HepG2 (cell line): ENCODE data around the gene KIF2C. TPM values are rescaled to one million over a fixed set of nuclear protein-coding genes. Genes with fewer than 3 reads are reported as not detected.
A peak's percentile ranks its signal among the peaks of the same experiment; 100 is the strongest.

Experiments used
- CENPX ChIP-seq: sonication (generic); formaldehyde crosslinking; IDR thresholded peaks from 2 replicates; pipeline ENCODE4 v1.9.0; 2021; ENCODE audit warnings: mild to moderate bottlenecking, missing genetic modification reagents, moderate library complexity
- GLI4 ChIP-seq: sonication (generic); formaldehyde crosslinking; IDR thresholded peaks from 2 replicates; pipeline ENCODE4 v1.5.1; 2020; ENCODE audit warnings: missing genetic modification reagents, mild to moderate bottlenecking, moderate library complexity, borderline replicate concordance
- HMGXB4 ChIP-seq, 2 experiments: sonication (generic) in 1 of 2; formaldehyde crosslinking in 1 of 2; IDR thresholded peaks; 2 replicates each; pipeline versions ENCODE4 v1.4.0 to v1.6.1; 2018 to 2020; ENCODE audit warnings: missing genetic modification reagents in 2 of 2, borderline replicate concordance in 1 of 2, low read depth in 1 of 2, mild to moderate bottlenecking in 1 of 2, missing biosample characterization in 1 of 2
- JDP2 ChIP-seq: sonication (generic); formaldehyde crosslinking; IDR thresholded peaks from 2 replicates; pipeline ENCODE4 v1.8.1; 2022; ENCODE audit warnings: missing genetic modification reagents, borderline replicate concordance
- KLF11 ChIP-seq: IDR thresholded peaks from 2 replicates; pipeline ENCODE4 v1.6.1; 2016; ENCODE audit warnings: missing compliant biosample characterization
- MYC ChIP-seq: sonication (generic); formaldehyde crosslinking; IDR thresholded peaks from 2 replicates; pipeline ENCODE4 v1.9.0; 2021; ENCODE audit warnings: missing genetic modification reagents, borderline replicate concordance
- PHF5A ChIP-seq: IDR thresholded peaks from one replicate; pipeline ENCODE4 v1.6.1; 2018; ENCODE audit warnings: low read depth, missing genetic modification reagents; ENCODE audit not compliant: unreplicated experiment
- PRMT3 ChIP-seq: sonication (generic); formaldehyde crosslinking; IDR thresholded peaks from 2 replicates; pipeline ENCODE4 v1.8.1; 2022; ENCODE audit warnings: low read depth, mild to moderate bottlenecking, moderate library complexity, missing genetic modification reagents, borderline replicate concordance
- PTBP1 ChIP-seq: fragments of 200-400 bp; formaldehyde crosslinking; IDR thresholded peaks from 2 replicates; pipeline ENCODE4 v1.6.1; 2018; ENCODE audit warnings: low read length, low read depth; ENCODE audit not compliant: poor library complexity, severe bottlenecking
- REXO4 ChIP-seq: sonication (generic); formaldehyde crosslinking; IDR thresholded peaks from 2 replicates; pipeline ENCODE4 v1.8.0; 2022; ENCODE audit warnings: missing genetic modification reagents, mild to moderate bottlenecking, borderline replicate concordance
- SNAPC4 ChIP-seq: sonication (generic); formaldehyde crosslinking; IDR thresholded peaks from 2 replicates; pipeline ENCODE4 v1.4.0; 2020; ENCODE audit warnings: mild to moderate bottlenecking, missing genetic modification reagents
- SP2 ChIP-seq: sonication (generic); formaldehyde crosslinking; IDR thresholded peaks from 2 replicates; pipeline ENCODE4 v1.5.1; 2020; ENCODE audit warnings: mild to moderate bottlenecking, missing genetic modification reagents
- STAT5B ChIP-seq: sonication (generic); formaldehyde crosslinking; IDR thresholded peaks from 2 replicates; pipeline ENCODE4 v1.4.0; 2020; ENCODE audit warnings: missing genetic modification reagents
- SUZ12 ChIP-seq: fragments of 150-350 bp; IDR thresholded peaks from 2 replicates; pipeline ENCODE4 v1.6.1; 2014; ENCODE audit warnings: low read depth, low read length
- ZFP37 ChIP-seq: sonication (generic); formaldehyde crosslinking; IDR thresholded peaks from 2 replicates; pipeline ENCODE4 v1.4.0; 2020; ENCODE audit warnings: missing genetic modification reagents, borderline replicate concordance
- ZNF749 ChIP-seq: sonication (generic); formaldehyde crosslinking; IDR thresholded peaks from 2 replicates; pipeline ENCODE4 v1.8.0; 2022; ENCODE audit warnings: mild to moderate bottlenecking, missing genetic modification reagents, moderate library complexity, borderline replicate concordance
- polyA plus RNA-seq, 8 experiments: library from polyadenylated mRNA; depleted of rRNA in 3 of 8; stranded (reverse) in 7 of 8; unstranded in 1 of 8; fragments of >200 nt; fragmentation: Illumina TruSeq in 4 of 8; extraction: Trizol in 4 of 8; gene quantifications; 2 replicates each; pipeline versions ENCODE4 v1.2.1 to v1.2.3, GENCODE V29; 2011 to 2016; ENCODE audit warnings: low read depth in 4 of 8, missing spikeins in 1 of 8, mixed read lengths in 1 of 8; ENCODE audit not compliant: insufficient read depth in 1 of 8
- total RNA-seq, 5 experiments: library from RNA; depleted of rRNA; stranded (reverse); fragments of >200 nt; fragmentation: Illumina TruSeq; extraction: Trizol; gene quantifications; 2 replicates each; pipeline ENCODE4 v1.2.3, GENCODE V29; 2016; ENCODE audit warnings: low read depth in 1 of 5
- TF ChIP-seq, protein P1 (sequence below): sonication (generic); formaldehyde crosslinking; IDR thresholded peaks from 2 replicates; pipeline ENCODE4 v1.5.1; 2020; ENCODE audit warnings: mild to moderate bottlenecking, missing genetic modification reagents, moderate library complexity

The KIF2C gene
- total and polyA plus RNA-seq, 2 of the 13 experiments (the other 11 are each of a cell fraction or from before 2014, with no cell fraction given): 29.7 to 53.7 TPM

- TF ChIP-seq, protein P1, sequence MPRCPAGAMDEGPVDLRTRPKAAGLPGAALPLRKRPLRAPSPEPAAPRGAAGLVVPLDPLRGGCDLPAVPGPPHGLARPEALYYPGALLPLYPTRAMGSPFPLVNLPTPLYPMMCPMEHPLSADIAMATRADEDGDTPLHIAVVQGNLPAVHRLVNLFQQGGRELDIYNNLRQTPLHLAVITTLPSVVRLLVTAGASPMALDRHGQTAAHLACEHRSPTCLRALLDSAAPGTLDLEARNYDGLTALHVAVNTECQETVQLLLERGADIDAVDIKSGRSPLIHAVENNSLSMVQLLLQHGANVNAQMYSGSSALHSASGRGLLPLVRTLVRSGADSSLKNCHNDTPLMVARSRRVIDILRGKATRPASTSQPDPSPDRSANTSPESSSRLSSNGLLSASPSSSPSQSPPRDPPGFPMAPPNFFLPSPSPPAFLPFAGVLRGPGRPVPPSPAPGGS (CRISPR knock-in tag): no peak
- TF ChIP-seq MYC (CRISPR knock-in tag): peak; percentile 79
- no peak for TF ChIP-seq JDP2
- TF ChIP-seq SNAPC4 (CRISPR knock-in tag): peak; percentile 100
- peak; percentile 93 for TF ChIP-seq STAT5B
- no peak for TF ChIP-seq SP2 (CRISPR knock-in tag)
- TF ChIP-seq ZNF749 (CRISPR knock-in tag): peak; percentile 84; the same call in 1 of the 2 replicates
- TF ChIP-seq HMGXB4 (CRISPR knock-in tag; IDR thresholded peaks at IDR 0.05; ENCODE audit: borderline replicate concordance in 1 of 2, low read depth in 1 of 2): peak in 1 of 2 experiments; percentile 74; a peak in 1 of 4 replicates
- TF ChIP-seq CENPX (CRISPR knock-in tag): no peak
- no peak for TF ChIP-seq ZFP37 (CRISPR knock-in tag)
- no peak; the same call in 1 of the 2 replicates for TF ChIP-seq GLI4 (CRISPR knock-in tag)
- TF ChIP-seq SUZ12: no peak; the same call in 1 of the 2 replicates
- peak; percentile 86; the same call in 1 of the 2 replicates for TF ChIP-seq PRMT3
- TF ChIP-seq PTBP1: no peak
- peak; percentile 66; the same call in 1 of the 2 replicates for TF ChIP-seq KLF11
- peak; percentile 62 for TF ChIP-seq PHF5A (CRISPR knock-in tag)
- no peak for TF ChIP-seq REXO4 (CRISPR knock-in tag)
These were observed 17.9 kb upstream of the KIF2C start (continued) for GRCh38 chr1:44721485-44722361.
